ENCODE measurements around the gene CCDC148.

Gene CCDC148

DNA sequence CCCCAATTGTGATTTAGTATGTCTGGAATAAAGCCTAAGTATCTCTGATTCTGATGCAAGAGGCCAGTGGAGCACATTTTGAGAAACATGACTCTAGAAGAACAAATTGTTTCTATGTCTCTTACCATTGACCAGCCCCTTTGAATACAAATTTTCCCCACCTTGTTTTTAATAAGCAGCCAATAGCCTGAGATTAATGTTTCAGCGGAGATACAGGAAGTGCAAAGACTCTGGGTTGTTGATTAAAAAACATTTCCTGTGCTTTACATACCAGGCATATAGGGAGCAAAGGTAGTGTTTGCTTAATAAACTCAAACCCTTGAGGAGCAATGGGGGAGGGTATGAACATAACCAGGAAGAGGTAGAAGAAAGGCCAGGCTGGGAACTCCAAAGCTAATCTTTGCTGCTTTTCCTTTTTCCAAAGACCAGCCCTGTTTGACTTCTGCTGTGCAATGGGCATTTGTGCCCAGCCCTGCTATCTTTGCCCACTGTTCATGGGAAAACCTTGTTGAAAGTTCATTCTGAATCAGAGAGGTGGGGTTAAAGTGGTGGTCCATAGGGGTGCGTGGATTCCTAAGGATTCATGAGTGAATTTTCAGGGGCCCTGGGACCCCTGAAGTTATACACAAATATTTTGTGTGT, 325.6 kb downstream of the CCDC148 start:
- H3K9me3 ChIP-seq (ENCODE audit: control insufficient read depth in 1 of 2, low read length in 2 of 2) = no peaks in the 10 kb centered on the region
- H3K4me3 ChIP-seq (ENCODE audit: low read depth in 1 of 2, low read length in 2 of 2) = no peak overlapping the region
- H3K27ac ChIP-seq (ENCODE audit: low read length) = no peak overlapping the region
- no peaks in the 10 kb centered on the region for H3K27me3 ChIP-seq (ENCODE audit: low read depth, low read length)
- no peaks in the 10 kb centered on the region for H3K4me1 ChIP-seq (ENCODE audit: control insufficient read depth in 1 of 2, insufficient read depth in 2 of 2, low read length in 2 of 2)
- H3K36me3 ChIP-seq (ENCODE audit: control insufficient read depth in 1 of 2, insufficient read depth in 2 of 2, low read length in 2 of 2) = no peaks in the 10 kb centered on the region

DNA sequence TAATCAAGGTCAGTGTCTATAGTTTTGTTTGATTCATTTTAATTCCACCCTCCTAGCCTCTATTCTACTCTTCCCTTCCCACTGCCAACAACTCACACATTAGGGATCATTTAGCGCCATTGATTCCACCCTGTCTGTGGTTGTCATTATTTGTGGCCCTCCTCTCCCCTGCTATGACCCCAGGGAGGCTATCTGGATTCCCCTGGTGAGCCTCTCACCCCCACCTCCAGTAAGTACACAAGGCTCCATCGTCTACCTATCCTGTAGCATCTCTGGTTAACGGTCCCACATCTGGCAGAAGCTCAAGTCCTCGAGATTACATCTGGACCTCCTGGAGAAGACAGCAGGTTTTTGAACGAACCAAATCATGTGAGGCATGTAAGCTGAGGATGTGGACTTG, 327.5 kb downstream of the CCDC148 start:
- Histone ChIP-seq H3K27me3 (ENCODE audit: low read depth, low read length) (no peaks in the 10 kb centered on the region), H3K27ac (ENCODE audit: low read length) (no peak overlapping the region), H3K4me3 (ENCODE audit: low read depth in 1 of 2, low read length in 2 of 2) (no peak overlapping the region), H3K9me3 (ENCODE audit: control insufficient read depth in 1 of 2, low read length in 2 of 2) (no peaks in the 10 kb centered on the region), H3K36me3 (ENCODE audit: control insufficient read depth in 1 of 2, insufficient read depth in 2 of 2, low read length in 2 of 2) (no peaks in the 10 kb centered on the region), H3K4me1 (ENCODE audit: control insufficient read depth in 1 of 2, insufficient read depth in 2 of 2, low read length in 2 of 2) (no peaks in the 10 kb centered on the region)

DNA sequence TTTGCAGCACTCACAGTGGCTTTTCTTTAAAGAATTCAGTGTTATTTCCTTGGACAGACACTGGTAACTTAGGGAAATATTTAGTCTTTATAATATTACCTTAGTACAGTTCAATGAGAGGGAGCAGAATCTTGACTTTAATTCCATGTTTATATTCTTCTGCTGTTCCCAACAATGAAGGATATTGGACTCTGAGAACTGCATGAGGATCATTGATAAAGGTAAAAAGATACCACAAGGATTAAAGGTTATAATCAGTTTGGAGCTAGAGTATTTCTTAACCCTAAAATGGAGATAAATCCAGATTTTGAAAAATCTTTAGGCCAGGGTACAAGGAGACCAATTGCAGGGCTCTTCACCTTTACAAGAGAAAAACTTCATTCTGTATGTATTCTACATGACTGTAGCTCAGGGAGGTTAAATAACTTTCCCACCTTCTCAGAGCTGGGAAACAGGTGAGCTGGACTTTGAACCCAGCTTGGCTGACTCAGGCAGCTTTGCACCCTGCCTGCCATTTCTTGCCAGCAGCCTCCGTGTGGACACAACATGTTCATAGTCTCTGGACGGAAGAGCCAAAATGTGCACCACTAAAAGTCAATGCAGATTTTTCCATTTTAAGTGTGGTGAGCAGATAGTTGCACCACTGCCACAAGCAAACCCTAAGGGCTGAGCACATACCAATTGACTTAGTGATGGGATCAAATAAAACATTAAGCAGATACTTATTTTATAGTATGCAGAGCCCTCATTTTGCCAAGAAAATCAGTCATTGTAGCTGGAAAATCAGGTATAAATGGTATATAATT, 328.2 kb downstream of the CCDC148 start:
- H3K27ac ChIP-seq (ENCODE audit: low read length) = no peak overlapping the region
- H3K4me3 ChIP-seq (ENCODE audit: low read depth in 1 of 2, low read length in 2 of 2) = no peak overlapping the region
- H3K4me1 ChIP-seq (ENCODE audit: control insufficient read depth in 1 of 2, insufficient read depth in 2 of 2, low read length in 2 of 2) = no peaks in the 10 kb centered on the region
- H3K9me3 ChIP-seq (ENCODE audit: control insufficient read depth in 1 of 2, low read length in 2 of 2) = no peaks in the 10 kb centered on the region
- H3K36me3 ChIP-seq (ENCODE audit: control insufficient read depth in 1 of 2, insufficient read depth in 2 of 2, low read length in 2 of 2) = no peaks in the 10 kb centered on the region
- H3K27me3 ChIP-seq (ENCODE audit: low read depth, low read length) = no peaks in the 10 kb centered on the region

DNA sequence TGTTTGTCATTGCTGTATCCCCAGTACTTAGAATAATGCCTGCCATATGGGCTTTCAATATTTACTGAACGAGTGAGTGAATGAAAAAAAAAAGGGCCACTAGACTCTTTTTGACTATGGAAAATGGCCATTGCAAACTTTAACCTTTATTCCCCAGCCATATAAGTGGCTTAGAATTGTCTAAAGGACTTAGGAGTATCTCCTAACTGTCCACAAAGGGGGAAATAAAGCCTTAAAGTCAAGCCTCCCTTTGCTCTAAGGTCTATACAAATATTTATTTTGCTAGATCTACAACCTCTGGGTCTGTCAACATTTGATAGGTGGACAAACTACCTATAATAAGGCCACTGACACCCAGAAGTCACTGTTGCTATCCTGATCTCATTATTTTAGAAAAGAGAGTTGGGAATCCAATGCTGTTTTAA, 329.2 kb downstream of the CCDC148 start:
- Histone ChIP-seq H3K36me3 (ENCODE audit: control insufficient read depth in 1 of 2, insufficient read depth in 2 of 2, low read length in 2 of 2) (no peaks in the 10 kb centered on the region), H3K27ac (ENCODE audit: low read length) (no peak overlapping the region), H3K4me1 (ENCODE audit: control insufficient read depth in 1 of 2, insufficient read depth in 2 of 2, low read length in 2 of 2) (no peaks in the 10 kb centered on the region), H3K27me3 (ENCODE audit: low read depth, low read length) (no peaks in the 10 kb centered on the region), H3K9me3 (ENCODE audit: control insufficient read depth in 1 of 2, low read length in 2 of 2) (no peaks in the 10 kb centered on the region), H3K4me3 (ENCODE audit: low read depth in 1 of 2, low read length in 2 of 2) (no peak overlapping the region)

DNA sequence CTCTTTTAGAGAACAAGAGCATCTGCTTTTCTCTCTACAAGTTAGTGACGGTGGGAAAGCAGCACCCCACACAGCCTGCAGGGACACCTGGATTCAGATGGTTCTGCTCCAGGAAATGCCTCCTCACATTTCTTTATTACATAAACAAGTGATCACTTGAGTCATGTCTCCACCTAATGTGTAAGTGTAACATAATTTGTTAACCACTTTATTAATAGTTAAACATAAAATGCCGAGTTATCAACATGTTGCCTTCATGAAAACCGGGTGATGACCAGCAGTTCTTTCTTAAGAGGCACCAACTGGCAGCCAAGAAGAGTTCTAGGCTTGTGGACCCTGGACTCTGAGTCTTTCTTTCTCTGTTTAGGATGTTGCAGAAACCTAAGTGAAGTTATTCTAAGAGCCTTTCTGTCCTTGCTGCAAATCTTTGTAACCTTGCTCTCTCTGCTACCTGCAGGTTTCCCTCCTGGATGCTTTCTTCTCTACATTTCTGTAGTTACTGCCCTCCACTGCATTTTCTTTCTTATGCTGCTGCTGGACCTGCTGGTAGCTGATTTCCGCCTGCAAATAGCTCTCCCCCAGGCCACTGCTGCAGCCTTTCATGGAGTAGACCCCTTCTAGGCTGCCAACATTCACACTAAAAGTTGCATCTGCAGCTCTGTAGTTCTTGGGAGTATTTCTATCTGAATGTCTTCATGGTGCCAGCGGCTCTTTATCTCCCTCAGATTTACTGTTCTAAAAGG, 330.6 kb downstream of the CCDC148 start:
- H3K4me1 ChIP-seq (ENCODE audit: control insufficient read depth in 1 of 2, insufficient read depth in 2 of 2, low read length in 2 of 2) = no peaks in the 10 kb centered on the region
- no peak overlapping the region for H3K27ac ChIP-seq (ENCODE audit: low read length)
- no peaks in the 10 kb centered on the region for H3K9me3 ChIP-seq (ENCODE audit: control insufficient read depth in 1 of 2, low read length in 2 of 2)
- no peak overlapping the region for H3K4me3 ChIP-seq (ENCODE audit: low read depth in 1 of 2, low read length in 2 of 2)
- H3K36me3 ChIP-seq (ENCODE audit: control insufficient read depth in 1 of 2, insufficient read depth in 2 of 2, low read length in 2 of 2) = no peaks in the 10 kb centered on the region
- no peaks in the 10 kb centered on the region for H3K27me3 ChIP-seq (ENCODE audit: low read depth, low read length)

DNA sequence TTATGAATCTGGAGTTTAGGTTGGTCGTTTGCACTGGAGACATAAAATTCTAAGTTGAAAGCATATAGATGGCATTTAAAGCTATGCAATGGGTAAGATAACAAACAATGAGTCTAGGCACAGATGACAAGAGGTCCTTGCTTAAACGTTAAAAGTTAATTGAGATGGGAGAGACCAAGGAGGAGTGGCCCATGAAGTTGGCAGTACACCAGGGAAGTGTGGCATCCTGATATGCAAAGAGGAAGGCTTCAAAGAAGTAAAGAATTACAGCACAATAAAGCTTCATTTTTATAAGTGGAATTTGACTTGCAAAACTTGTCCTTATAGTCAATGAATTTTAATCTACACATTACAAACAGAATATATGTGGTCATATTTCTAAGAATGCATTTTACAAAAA, 331.7 kb downstream of the CCDC148 start:
- H3K36me3 ChIP-seq (ENCODE audit: control insufficient read depth in 1 of 2, insufficient read depth in 2 of 2, low read length in 2 of 2) = no peaks in the 10 kb centered on the region
- H3K4me3 ChIP-seq (ENCODE audit: low read depth in 1 of 2, low read length in 2 of 2) = no peak overlapping the region
- no peak overlapping the region for H3K27ac ChIP-seq (ENCODE audit: low read length)
- H3K9me3 ChIP-seq (ENCODE audit: control insufficient read depth in 1 of 2, low read length in 2 of 2) = no peaks in the 10 kb centered on the region
- H3K27me3 ChIP-seq (ENCODE audit: low read depth, low read length) = no peaks in the 10 kb centered on the region
- no peaks in the 10 kb centered on the region for H3K4me1 ChIP-seq (ENCODE audit: control insufficient read depth in 1 of 2, insufficient read depth in 2 of 2, low read length in 2 of 2)
